NCI-H460 (cell line): ENCODE data around the gene NTHL1. TPM values are rescaled to one million over a fixed set of nuclear protein-coding genes. Genes with fewer than 3 reads are reported as not detected.

Experiments
- DNase-seq: peaks from one replicate; pipeline ENCODE4 v3.0.0-alpha.2; 2016; ENCODE audit warnings: low read depth; ENCODE audit errors: extremely low read depth
- total RNA-seq: library from RNA; depleted of rRNA; stranded (reverse); fragments of >200 nt; shearing (Covaris generic); gene quantifications from 2 replicates; pipeline ENCODE4 v1.2.3, GENCODE V29; 2014

Gene NTHL1
- total RNA-seq, 1 experiment from 2014 or later = 18.0 TPM

GRCh38 chr16:2066139-2066538 is 18.5 kb upstream of the NTHL1 start:
- DNase-seq = no peak

GRCh38 chr16:2064368-2064945 is 16.8 kb upstream of the NTHL1 start:
- DNase-seq = no peak

GRCh38 chr16:2063861-2064260 is 16.2 kb upstream of the NTHL1 start:
- DNase-seq = no peak

DNA sequence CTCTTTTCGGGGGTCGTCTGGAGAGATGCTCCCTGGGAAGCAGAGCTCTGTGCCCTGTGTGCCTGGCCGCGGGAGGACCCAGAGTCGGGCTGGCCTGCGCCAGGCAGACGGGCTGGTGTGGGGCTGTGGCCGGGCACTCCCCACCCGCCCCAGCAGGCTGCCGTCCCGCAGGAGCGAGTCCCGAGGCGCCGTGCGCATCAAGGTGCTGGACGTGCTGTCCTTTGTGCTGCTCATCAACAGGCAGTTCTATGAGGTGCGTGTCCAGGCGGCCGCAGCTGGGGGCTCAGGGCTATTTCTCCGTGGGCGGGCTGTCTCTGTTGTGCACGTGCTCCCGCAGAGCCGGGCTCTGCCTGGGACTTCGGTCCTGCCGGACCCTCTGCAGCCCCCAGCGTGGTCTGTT is 15.2 kb upstream of the NTHL1 start:
- DNase-seq = no peak

DNA sequence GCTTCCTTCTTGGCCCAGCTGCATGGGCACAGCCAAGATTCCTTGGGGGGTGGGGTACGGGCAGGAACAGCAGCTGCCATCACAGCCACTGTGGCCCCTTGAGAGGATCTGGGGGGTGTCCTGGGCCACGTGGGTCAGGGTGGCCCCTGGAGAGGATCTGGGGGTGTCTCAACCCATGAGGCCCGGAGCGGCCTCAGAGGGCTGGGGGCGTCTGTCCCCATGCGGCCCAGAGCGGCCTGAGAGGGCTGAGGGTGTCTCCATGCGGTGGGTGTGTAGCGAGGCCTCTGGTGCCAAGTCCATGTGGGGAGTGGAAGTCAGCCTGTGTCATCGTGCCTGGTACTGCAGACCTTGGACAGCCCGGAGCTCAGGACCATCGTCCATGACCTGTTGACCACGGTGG is 13.9 kb upstream of the NTHL1 start:
- DNase-seq = no peak

GRCh38 chr16:2061023-2061422 is 13.4 kb upstream of the NTHL1 start:
- no peak for DNase-seq

- no peak for DNase-seq
These were observed 12.7 kb upstream of the NTHL1 start for GRCh38 chr16:2060346-2060745.

GRCh38 chr16:2058872-2059271 is 11.2 kb upstream of the NTHL1 start:
- DNase-seq = no peak

DNA sequence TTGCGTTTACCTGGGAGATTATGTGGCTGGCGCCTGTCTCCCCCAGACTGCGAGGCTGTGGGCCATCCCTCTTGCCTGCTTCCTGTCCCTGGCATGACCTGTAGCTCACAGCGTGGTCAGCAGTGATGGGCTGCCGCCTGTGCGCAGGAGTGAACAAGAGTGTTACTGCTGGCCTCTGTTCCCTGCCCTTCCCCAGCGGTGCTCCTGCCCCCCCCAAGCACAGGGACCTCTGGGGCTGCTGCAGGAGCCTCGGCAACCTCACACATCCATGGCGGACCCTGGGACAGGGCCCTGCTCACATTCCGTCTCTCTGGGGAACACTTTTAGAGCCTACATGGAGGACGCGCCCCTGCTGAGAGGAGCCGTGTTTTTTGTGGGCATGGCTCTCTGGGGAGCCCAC is 10.8 kb upstream of the NTHL1 start:
- DNase-seq = no peak

DNA sequence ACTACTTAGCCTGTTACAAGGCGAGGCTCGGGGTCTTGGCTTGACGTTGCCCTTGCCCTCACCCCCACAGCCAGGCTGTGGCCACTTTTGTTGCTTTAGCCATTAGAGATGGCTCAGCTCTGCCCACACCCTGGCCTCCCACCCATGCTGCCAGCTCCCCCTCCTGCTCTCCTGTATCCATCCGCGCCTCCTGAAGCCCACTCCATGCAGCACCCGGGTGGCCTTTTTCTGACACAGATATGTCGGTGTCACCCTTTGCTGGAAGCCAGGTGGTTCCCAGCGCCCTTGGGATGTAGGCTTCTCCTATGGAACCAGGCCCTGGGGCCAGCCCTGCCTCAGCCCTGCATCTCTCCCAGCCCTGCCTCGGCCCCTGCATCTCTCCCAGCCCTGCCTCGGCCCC is 9.8 kb upstream of the NTHL1 start:
- no peak for DNase-seq

DNA sequence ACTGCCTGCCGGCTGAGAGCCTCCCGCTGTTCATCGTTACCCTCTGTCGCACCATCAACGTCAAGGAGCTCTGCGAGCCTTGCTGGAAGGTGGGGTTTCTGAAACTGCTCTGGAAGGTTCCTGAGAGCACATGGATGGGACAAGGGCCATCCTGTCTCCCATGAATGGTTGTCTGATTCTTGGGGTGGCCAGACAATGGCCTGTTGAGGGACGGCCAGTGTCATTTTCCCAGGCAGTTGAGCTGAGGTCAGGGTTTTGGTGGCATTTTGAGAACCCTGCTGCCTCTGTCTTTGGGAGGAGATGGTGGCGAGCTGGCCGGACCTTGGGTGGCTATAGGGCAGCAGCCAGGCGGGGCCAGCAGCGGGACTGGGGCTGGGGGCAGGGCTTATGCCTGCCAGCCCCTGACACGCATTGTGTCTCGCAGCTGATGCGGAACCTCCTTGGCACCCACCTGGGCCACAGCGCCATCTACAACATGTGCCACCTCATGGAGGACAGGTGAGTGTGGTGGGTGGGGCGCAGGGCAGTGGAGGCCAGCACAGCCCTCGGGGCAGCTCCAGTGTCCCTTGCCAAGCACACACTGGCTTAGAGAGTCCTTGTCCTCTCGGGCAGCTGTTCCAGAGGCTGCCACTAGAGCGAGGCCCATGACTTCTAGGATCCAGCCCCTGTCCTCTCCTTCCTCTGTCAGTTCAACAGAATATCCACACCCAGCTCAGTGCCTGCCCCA is 9.2 kb upstream of the NTHL1 start:
- no peak for DNase-seq

GRCh38 chr16:2056077-2056476 is 8.4 kb upstream of the NTHL1 start:
- peak; percentile 14 for DNase-seq

DNA sequence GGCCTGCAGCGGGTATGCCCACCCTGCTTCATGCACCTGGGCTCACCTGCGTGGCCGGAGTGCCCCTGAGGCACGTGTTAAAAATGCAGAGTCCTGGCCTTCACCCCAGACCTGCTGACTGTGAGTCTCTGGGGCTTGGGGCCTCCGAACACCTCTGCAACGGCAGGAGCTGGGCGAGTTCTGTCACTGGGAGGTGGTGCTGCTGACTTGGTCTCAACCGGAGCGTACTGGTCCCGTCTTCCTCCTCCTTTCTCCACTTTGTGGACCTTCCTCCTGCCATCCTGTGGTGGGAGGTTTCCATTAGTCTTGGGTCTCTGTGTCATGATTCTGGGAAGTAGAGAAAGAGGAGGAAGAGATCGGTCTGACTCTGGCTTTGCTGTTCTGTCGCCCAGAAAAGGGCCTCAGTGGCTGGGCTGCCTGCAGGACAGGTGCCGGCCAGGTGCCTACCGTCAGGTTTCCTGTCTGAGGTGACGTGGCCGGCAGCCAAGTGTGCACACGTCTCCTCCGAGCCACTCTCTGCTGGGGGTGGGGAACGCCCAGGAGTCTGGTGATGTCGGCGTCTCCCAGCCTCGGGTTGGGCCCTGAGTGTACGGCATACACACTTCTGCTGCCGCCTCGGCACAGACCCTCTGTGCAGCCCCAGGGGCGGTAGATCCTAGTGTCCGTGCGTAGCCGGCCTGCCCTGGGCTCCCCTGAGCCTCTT is 7.1 kb upstream of the NTHL1 start:
- DNase-seq = no peak

DNA sequence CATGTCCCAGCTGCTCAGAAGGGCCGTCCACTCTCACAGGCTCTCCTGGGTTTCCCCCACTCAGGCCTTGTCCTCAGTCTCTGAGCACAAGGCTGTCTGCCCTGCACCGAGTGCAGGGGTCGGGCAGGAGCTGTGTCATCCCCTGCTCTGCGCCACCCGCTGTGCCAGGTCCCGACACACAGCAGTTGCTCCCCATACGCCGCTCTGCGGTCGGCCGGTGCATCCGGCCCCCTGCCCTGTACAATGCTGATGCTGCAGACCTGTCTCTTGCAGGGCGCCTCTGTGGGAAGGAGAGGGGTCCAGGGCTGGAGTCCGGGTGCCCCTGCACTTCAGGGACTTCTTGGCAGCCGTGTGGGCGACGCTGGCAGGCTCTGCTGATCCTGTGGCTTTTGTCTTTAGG is 6.3 kb upstream of the NTHL1 start:
- DNase-seq = no peak

- DNase-seq = no peak
These were observed 5.6 kb upstream of the NTHL1 start for GRCh38 chr16:2053211-2053610.

GRCh38 chr16:2048116-2048543 is 496 bp upstream of the NTHL1 start:
- no peak for DNase-seq

DNA sequence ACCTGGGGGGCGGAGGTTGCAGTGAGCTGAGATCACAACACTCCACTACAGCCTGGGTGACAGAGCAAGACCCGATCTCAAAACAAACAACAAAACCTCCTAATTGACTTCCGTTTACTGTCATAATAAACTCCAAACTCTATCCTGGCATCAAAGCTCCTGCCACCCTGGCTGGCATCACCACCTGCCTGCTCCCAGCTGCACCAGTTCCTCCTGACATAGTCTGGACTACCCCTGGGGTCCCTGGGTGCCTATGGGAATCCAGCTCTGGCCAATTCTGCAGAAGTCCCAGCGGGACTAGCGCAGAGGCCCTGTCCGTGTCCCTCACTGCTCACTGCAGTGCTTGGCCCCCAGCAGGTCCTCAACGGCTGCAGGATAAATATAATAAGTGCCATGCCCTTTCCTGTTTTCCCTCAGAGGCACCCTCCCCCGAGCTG is 723 bp downstream of the NTHL1 start:
- DNase-seq = no peak

DNA sequence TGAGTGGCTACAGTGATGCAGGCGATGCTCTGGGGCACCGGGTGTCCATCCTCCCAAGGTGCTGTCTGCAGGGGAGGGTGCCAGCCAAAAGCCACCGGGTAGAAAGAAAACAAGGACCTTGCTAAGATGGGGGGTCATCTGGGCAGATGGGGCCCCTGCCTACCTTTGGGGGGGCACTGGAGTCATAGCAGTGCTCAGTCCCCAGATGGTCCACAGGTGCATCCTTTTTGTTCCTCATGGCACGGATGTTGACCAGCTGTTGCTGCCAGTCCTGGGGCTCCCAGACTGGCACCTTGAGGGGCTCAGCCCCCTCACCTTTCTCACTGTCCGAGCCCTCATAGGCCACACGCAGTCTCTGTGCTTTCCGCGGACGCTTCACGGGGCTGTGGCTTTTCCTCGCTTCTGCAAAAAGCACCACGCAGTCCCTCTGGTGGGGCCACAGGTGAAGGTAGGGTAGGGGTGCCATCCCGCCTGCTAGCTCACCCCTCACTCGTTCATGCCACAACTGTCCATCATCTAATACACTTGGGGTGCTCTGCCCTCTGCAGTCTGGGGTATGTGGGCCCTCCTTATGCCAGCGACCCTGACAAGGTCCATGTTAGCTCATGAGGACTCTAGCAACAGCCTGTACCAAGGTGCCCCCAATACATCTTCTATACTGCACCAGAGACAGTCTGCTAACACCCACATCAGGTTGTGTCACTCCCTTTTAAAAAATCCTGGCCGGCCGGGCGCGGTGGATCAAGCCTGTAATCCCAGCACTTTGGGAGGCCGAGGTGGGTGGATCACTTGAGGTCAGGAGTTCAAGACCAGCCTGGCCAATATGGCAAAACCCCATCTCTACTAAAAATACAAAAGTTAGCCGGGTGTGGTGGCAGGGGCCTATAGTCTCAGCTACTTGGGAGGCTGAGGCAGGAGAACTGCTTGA is 1.4 kb downstream of the NTHL1 start:
- no peak for DNase-seq

GRCh38 chr16:2044541-2044940 is 3.1 kb downstream of the NTHL1 start:
- DNase-seq = no peak

DNA sequence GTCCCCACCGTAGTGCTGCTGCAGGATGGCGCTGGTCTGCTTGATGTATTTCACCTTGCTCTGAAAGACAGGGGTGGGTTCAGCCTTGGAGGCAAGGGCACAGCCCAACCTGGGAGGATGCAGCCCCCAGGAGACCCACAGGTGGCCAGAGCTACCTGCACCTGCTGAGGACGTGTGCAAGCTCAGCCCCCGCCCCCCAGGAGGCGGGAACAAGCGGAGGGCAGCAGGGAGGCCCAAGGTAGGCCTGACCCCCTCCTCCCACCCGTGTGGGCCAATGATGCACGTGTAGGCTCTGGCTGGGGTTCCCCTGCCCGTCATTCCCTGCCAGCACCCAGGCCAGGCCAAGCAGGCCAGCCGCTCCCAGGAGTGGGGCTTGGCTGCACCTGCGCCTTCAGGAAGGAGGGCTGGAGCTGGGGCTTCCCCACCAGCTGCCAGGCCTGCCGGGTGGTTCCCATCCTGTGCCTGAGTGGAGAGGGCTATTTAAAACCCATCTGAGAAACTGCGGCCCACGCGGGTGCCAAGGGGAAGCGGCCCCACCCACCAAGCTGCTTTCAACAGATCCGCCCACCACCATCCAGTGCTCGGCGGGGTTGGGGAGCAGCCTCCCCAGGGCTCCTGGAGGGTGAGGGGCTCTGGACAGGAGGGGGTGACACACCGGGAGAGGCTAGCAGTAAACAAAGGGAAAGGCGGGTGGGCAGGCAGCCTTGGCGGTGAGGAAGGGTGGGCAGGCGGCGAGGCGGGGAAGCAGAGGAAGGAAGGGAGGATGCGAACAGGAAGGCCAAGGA is 3.8 kb downstream of the NTHL1 start:
- no peak for DNase-seq
